HEK293 (cell line): ENCODE results near the gene CYS1.

Source experiments
- CTCF ChIA-PET: fragments of 350-600 bp; formaldehyde crosslinking; extraction: SDS; loops from one replicate; lab custom pipeline; 2021; ENCODE audit warnings: antibody characterized with exemption; lab: Yijun Ruan, JAX
- POLR2A ChIA-PET: fragments of 300-600 bp; formaldehyde crosslinking; extraction: SDS; loops from one replicate; lab custom pipeline; 2020; ENCODE audit warnings: antibody characterized with exemption, inconsistent platforms; lab: Yijun Ruan, JAX
- H3K27ac ChIP-seq: fragments of 200-500 bp; sonication (Bioruptor generic); 2 replicates; pipeline ENCODE4 v1.5.1; 2014; ENCODE audit warnings: low read depth, low read length, control low read depth, inconsistent platforms; ENCODE audit errors: extremely low read depth
- H3K36me3 ChIP-seq, 2 experiments: fragments of 200-500 bp in 1 of 2; sonication (Bioruptor generic) in 1 of 2; 1 replicate in 1 of 2; 2 replicates in 1 of 2; pipeline ENCODE4 v1.5.1; 2014 to 2017; ENCODE audit warnings: inconsistent platforms in 2 of 2, low read length in 2 of 2; ENCODE audit not compliant: control insufficient read depth in 2 of 2, insufficient read depth in 1 of 2
- H3K4me1 ChIP-seq: fragments of 200-500 bp; sonication (Bioruptor generic); 2 replicates; pipeline ENCODE4 v1.5.1; 2014; ENCODE audit warnings: mild to moderate bottlenecking, low read length, inconsistent platforms; ENCODE audit not compliant: control insufficient read depth, insufficient read depth
- H3K4me3 ChIP-seq: 2 replicates; pipeline ENCODE4 v1.5.1; 2011; ENCODE audit warnings: low read depth, mild to moderate bottlenecking, control low read depth, low read length, moderate library complexity
- H3K9me3 ChIP-seq: fragments of 200-500 bp; sonication (Bioruptor generic); 2 replicates; pipeline ENCODE4 v1.5.1; 2014; ENCODE audit warnings: low read depth, low read length, inconsistent platforms; ENCODE audit not compliant: control insufficient read depth, insufficient read depth
- GLIS1 ChIP-seq: fragments of 450-650 bp; formaldehyde crosslinking; IDR thresholded peaks from 2 replicates; pipeline ENCODE4 v1.5.1; 2016; ENCODE audit warnings: missing biosample characterization, missing genetic modification characterization
- KLF17 ChIP-seq: fragments of 450-650 bp; formaldehyde crosslinking; IDR thresholded peaks from 2 replicates; pipeline ENCODE4 v1.5.1; 2016; ENCODE audit warnings: missing biosample characterization, missing genetic modification characterization
- MZF1 ChIP-seq: fragments of 450-650 bp; formaldehyde crosslinking; IDR thresholded peaks from 2 replicates; pipeline ENCODE4 v1.5.1; 2017; ENCODE audit warnings: missing biosample characterization, missing genetic modification characterization, borderline replicate concordance
- SCRT2 ChIP-seq: fragments of 450-650 bp; formaldehyde crosslinking; IDR thresholded peaks from 2 replicates; pipeline ENCODE4 v1.5.1; 2016; ENCODE audit warnings: missing biosample characterization, missing genetic modification characterization
- SP2 ChIP-seq: fragments of 450-650 bp; formaldehyde crosslinking; IDR thresholded peaks from 2 replicates; pipeline ENCODE4 v1.5.1; 2016; ENCODE audit warnings: missing biosample characterization, missing genetic modification characterization
- SP3 ChIP-seq: fragments of 450-650 bp; formaldehyde crosslinking; IDR thresholded peaks from 2 replicates; pipeline ENCODE4 v1.5.1; 2016; ENCODE audit warnings: missing biosample characterization, missing genetic modification characterization
- TCF7L2 ChIP-seq: IDR thresholded peaks from 2 replicates; pipeline ENCODE4 v1.6.1; 2011; ENCODE audit warnings: low read depth, mild to moderate bottlenecking, inconsistent platforms, low read length, moderate library complexity, borderline replicate concordance
- ZIC2 ChIP-seq: fragments of 450-650 bp; formaldehyde crosslinking; IDR thresholded peaks from 2 replicates; pipeline ENCODE4 v1.5.1; 2016; ENCODE audit warnings: missing biosample characterization, missing genetic modification characterization
- ZNF292 ChIP-seq: fragments of 450-650 bp; formaldehyde crosslinking; IDR thresholded peaks from 2 replicates; pipeline ENCODE4 v1.5.1; 2016; ENCODE audit warnings: low read depth, missing biosample characterization, missing genetic modification characterization, borderline replicate concordance
- ZNF404 ChIP-seq: fragments of 450-650 bp; formaldehyde crosslinking; IDR thresholded peaks from 2 replicates; pipeline ENCODE4 v1.5.1; 2017; ENCODE audit warnings: missing biosample characterization, missing genetic modification characterization
- ZNF48 ChIP-seq: fragments of 450-650 bp; formaldehyde crosslinking; IDR thresholded peaks from 2 replicates; pipeline ENCODE4 v1.5.1; 2016; ENCODE audit warnings: missing biosample characterization, missing genetic modification characterization
- ZNF521 ChIP-seq: fragments of 450-650 bp; formaldehyde crosslinking; IDR thresholded peaks from 2 replicates; pipeline ENCODE4 v1.5.1; 2017; ENCODE audit warnings: missing biosample characterization, mild to moderate bottlenecking, missing genetic modification characterization
- ZNF747 ChIP-seq: fragments of 450-650 bp; formaldehyde crosslinking; IDR thresholded peaks from 2 replicates; pipeline ENCODE4 v1.5.1; 2016; ENCODE audit warnings: missing biosample characterization, missing genetic modification characterization
- ZNF76 ChIP-seq: fragments of 450-650 bp; formaldehyde crosslinking; IDR thresholded peaks from 2 replicates; pipeline ENCODE4; 2016; ENCODE audit warnings: low read depth, missing biosample characterization, missing genetic modification characterization, borderline replicate concordance
- TF ChIP-seq, protein P1 (sequence below): fragments of 450-650 bp; formaldehyde crosslinking; conservative IDR thresholded peaks from 2 replicates; pipeline ENCODE4 v1.5.1; 2016; ENCODE audit warnings: low read depth, missing biosample characterization, missing genetic modification characterization
- TF ChIP-seq, protein P2 (sequence below): fragments of 450-650 bp; formaldehyde crosslinking; IDR thresholded peaks from 2 replicates; pipeline ENCODE4 v1.5.1; 2016; ENCODE audit warnings: missing biosample characterization, missing genetic modification characterization
- TF ChIP-seq, protein P3 (sequence below): fragments of 450-650 bp; formaldehyde crosslinking; IDR thresholded peaks from 2 replicates; pipeline ENCODE4 v1.5.1; 2016; ENCODE audit warnings: missing biosample characterization, missing genetic modification characterization, borderline replicate concordance

The CYS1 gene

DNA sequence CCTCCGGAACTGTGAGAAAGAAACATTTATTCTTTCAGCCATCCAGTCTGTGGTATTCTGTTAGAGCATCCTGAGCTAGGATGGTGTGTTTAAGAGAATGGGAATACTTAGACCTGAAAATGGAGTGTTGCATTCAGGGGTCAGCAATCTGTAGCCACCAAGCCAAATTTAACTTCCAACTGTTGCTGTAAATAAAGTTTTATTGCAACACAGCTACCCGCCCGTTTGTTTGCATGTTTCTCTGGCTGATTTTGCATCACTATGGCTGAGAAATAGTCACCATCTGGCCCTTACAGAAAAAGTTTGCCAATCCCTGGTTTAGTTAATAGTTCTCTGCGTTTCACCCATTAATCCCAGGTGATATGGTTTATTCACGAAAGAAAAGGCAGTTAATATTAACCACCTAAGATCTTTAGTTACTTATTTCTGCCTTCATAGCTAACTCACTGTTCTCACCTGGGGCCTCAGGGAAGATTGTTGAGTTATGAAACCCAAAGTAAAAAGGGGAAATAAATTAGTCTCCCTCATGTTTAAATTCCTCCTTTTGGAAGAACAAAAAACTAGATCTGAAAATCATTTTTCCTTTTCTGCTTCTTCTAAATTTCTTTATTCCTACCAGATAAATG, 9.5 kb upstream of the CYS1 start:
- CTCF ChIA-PET, result interaction anchor here (1.0 to 1.4 kb wide), 4 partner anchors 7 to 319 kb away, joined by 3 to 6 read pairs (median 4); no protein-coding TSS in a partner anchor
- no peaks in the 10 kb centered on the region for H3K9me3 ChIP-seq
- no peak for TF ChIP-seq ZNF521 (tag by site-specific recombination)
- no peak for TF ChIP-seq ZNF747
- no peak for TF ChIP-seq MZF1 (tag by site-specific recombination)
- no peak for TF ChIP-seq SP3
- TF ChIP-seq, all 188 proteins: peak for 0
- Histone ChIP-seq H3K4me3 (no peak overlapping the region), H3K4me1 (no peaks in the 10 kb centered on the region), H3K27ac (no peak overlapping the region), H3K36me3 (no peaks in the 10 kb centered on the region)
- POLR2A ChIA-PET, result no interaction called here

- no peaks in the 10 kb centered on the region for H3K36me3 ChIP-seq
- no peaks in the 10 kb centered on the region for H3K9me3 ChIP-seq
- POLR2A ChIA-PET, result no interaction called here
- CTCF ChIA-PET, result interaction anchor here (0.7 to 6.5 kb wide), 3 partner anchors 10 to 291 kb away, joined by 4 to 46 read pairs (median 14); no protein-coding TSS in a partner anchor
- no peak for TF ChIP-seq ZNF76
- TF ChIP-seq, protein P1, sequence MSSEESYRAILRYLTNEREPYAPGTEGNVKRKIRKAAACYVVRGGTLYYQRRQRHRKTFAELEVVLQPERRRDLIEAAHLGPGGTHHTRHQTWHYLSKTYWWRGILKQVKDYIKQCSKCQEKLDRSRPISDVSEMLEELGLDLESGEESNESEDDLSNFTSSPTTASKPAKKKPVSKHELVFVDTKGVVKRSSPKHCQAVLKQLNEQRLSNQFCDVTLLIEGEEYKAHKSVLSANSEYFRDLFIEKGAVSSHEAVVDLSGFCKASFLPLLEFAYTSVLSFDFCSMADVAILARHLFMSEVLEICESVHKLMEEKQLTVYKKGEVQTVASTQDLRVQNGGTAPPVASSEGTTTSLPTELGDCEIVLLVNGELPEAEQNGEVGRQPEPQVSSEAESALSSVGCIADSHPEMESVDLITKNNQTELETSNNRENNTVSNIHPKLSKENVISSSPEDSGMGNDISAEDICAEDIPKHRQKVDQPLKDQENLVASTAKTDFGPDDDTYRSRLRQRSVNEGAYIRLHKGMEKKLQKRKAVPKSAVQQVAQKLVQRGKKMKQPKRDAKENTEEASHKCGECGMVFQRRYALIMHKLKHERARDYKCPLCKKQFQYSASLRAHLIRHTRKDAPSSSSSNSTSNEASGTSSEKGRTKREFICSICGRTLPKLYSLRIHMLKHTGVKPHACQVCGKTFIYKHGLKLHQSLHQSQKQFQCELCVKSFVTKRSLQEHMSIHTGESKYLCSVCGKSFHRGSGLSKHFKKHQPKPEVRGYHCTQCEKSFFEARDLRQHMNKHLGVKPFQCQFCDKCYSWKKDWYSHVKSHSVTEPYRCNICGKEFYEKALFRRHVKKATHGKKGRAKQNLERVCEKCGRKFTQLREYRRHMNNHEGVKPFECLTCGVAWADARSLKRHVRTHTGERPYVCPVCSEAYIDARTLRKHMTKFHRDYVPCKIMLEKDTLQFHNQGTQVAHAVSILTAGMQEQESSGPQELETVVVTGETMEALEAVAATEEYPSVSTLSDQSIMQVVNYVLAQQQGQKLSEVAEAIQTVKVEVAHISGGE (tag by site-specific recombination), result 0 out of 2 replicates have a peak, but pooled peaks have one; percentile 29
- TF ChIP-seq SP2, result no peak
- TF ChIP-seq TCF7L2, result no peak
- no peak for TF ChIP-seq ZNF292
- TF ChIP-seq ZIC2, result peak; percentile 50
- TF ChIP-seq SCRT2 (tag by site-specific recombination), result 0 out of 2 replicates have a peak, but pooled peaks have one; percentile 9
- TF ChIP-seq, protein P2, sequence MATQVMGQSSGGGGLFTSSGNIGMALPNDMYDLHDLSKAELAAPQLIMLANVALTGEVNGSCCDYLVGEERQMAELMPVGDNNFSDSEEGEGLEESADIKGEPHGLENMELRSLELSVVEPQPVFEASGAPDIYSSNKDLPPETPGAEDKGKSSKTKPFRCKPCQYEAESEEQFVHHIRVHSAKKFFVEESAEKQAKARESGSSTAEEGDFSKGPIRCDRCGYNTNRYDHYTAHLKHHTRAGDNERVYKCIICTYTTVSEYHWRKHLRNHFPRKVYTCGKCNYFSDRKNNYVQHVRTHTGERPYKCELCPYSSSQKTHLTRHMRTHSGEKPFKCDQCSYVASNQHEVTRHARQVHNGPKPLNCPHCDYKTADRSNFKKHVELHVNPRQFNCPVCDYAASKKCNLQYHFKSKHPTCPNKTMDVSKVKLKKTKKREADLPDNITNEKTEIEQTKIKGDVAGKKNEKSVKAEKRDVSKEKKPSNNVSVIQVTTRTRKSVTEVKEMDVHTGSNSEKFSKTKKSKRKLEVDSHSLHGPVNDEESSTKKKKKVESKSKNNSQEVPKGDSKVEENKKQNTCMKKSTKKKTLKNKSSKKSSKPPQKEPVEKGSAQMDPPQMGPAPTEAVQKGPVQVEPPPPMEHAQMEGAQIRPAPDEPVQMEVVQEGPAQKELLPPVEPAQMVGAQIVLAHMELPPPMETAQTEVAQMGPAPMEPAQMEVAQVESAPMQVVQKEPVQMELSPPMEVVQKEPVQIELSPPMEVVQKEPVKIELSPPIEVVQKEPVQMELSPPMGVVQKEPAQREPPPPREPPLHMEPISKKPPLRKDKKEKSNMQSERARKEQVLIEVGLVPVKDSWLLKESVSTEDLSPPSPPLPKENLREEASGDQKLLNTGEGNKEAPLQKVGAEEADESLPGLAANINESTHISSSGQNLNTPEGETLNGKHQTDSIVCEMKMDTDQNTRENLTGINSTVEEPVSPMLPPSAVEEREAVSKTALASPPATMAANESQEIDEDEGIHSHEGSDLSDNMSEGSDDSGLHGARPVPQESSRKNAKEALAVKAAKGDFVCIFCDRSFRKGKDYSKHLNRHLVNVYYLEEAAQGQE (tag by site-specific recombination), result no peak
- no peak for TF ChIP-seq ZNF404 (tag by site-specific recombination)
- TF ChIP-seq GLIS1 (tag by site-specific recombination), result peak; percentile 69
- H3K4me3 ChIP-seq, result no peak overlapping the region
- H3K4me1 ChIP-seq, result 0 out of 2 replicates have a peak, but pooled peaks cover 11% of the 10 kb centered on the region
- no peak overlapping the region for H3K27ac ChIP-seq
Observed at GRCh38 chr2:10087360-10087759, 7.1 kb upstream of the CYS1 start.

GRCh38 chr2:10086950-10087349, 6.7 kb upstream of the CYS1 start:
- H3K27ac ChIP-seq, result no peak overlapping the region
- H3K4me1 ChIP-seq, result 0 out of 2 replicates have a peak, but pooled peaks cover 11% of the 10 kb centered on the region
- POLR2A ChIA-PET, result no interaction called here
- TF ChIP-seq, protein P3, sequence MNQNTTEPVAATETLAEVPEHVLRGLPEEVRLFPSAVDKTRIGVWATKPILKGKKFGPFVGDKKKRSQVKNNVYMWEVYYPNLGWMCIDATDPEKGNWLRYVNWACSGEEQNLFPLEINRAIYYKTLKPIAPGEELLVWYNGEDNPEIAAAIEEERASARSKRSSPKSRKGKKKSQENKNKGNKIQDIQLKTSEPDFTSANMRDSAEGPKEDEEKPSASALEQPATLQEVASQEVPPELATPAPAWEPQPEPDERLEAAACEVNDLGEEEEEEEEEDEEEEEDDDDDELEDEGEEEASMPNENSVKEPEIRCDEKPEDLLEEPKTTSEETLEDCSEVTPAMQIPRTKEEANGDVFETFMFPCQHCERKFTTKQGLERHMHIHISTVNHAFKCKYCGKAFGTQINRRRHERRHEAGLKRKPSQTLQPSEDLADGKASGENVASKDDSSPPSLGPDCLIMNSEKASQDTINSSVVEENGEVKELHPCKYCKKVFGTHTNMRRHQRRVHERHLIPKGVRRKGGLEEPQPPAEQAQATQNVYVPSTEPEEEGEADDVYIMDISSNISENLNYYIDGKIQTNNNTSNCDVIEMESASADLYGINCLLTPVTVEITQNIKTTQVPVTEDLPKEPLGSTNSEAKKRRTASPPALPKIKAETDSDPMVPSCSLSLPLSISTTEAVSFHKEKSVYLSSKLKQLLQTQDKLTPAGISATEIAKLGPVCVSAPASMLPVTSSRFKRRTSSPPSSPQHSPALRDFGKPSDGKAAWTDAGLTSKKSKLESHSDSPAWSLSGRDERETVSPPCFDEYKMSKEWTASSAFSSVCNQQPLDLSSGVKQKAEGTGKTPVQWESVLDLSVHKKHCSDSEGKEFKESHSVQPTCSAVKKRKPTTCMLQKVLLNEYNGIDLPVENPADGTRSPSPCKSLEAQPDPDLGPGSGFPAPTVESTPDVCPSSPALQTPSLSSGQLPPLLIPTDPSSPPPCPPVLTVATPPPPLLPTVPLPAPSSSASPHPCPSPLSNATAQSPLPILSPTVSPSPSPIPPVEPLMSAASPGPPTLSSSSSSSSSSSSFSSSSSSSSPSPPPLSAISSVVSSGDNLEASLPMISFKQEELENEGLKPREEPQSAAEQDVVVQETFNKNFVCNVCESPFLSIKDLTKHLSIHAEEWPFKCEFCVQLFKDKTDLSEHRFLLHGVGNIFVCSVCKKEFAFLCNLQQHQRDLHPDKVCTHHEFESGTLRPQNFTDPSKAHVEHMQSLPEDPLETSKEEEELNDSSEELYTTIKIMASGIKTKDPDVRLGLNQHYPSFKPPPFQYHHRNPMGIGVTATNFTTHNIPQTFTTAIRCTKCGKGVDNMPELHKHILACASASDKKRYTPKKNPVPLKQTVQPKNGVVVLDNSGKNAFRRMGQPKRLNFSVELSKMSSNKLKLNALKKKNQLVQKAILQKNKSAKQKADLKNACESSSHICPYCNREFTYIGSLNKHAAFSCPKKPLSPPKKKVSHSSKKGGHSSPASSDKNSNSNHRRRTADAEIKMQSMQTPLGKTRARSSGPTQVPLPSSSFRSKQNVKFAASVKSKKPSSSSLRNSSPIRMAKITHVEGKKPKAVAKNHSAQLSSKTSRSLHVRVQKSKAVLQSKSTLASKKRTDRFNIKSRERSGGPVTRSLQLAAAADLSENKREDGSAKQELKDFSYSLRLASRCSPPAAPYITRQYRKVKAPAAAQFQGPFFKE (tag by site-specific recombination), result no peak
- no peak for TF ChIP-seq ZNF48 (tag by site-specific recombination)
- no peak for TF ChIP-seq KLF17 (tag by site-specific recombination)

More at GRCh38 chr2:10086950-10087349, 6.7 kb upstream of the CYS1 start:
- CTCF ChIA-PET, result interaction anchor here (1.9 to 6.5 kb wide), 2 partner anchors 10 to 14 kb away, joined by 14 to 46 read pairs; no protein-coding TSS in a partner anchor
- Histone ChIP-seq H3K9me3 (no peaks in the 10 kb centered on the region), H3K4me3 (no peak overlapping the region), H3K36me3 (no peaks in the 10 kb centered on the region)
